NCI-H345 treated with DMSO at 0.1 percent for 48 hours (cell line): ENCODE data around the gene OR6C76.
"Not testable (repeated sequence)": the region's sequence is repeated elsewhere in the genome, so short reads cannot be mapped to it uniquely, and the experiment has no call there.

ENCODE experiments used
- DNase-seq: peaks from one replicate; lab custom pipeline; 2025; ENCODE audit not compliant: unreplicated experiment; lab: John Stamatoyannopoulos, UW

The OR6C76 gene

DNA sequence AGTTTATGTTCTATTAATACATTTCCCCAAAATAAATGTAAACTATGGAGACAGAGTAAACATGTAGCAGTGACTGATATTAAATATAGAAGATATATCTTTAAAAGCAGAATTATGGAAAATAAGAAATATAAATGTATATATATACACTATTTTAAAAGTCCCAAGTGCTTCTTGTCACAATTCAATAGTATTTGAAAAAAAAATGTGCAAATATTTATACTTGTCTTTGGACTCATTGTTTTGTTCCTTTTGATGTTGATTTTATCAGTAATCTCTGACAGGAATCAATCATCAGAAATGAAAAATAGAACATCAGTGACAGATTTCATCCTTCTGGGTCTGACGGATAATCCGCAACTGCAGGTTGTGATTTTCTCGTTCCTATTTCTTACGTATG lies at the start of gene OR6C76:
Gene OR6C76 (plus strand): TSS at position 301 of the 400 bp plus-strand sequence. CDS start 0 bp downstream, at position 301.
- no peak for DNase-seq

DNA sequence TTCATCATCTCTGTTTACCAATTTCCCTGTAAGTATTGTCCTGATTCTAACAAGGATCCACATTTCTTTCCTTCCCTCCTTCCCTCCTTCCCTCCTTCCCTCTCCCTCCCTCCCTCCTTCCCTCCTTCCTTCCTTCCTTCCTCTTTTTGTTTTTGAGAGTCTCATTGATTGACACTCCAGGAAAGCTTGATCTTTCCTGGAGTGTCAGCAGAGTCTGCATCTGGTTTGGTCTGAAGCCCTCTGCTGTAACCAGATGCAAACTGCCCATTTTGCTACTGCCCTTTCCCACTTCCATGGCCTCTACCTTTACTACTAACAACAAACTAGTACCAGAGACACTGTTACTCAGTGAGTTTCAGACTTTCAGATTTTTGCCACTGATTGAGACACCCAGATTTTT lies 40.2 kb upstream of the OR6C76 start:
- no peak for DNase-seq

DNA sequence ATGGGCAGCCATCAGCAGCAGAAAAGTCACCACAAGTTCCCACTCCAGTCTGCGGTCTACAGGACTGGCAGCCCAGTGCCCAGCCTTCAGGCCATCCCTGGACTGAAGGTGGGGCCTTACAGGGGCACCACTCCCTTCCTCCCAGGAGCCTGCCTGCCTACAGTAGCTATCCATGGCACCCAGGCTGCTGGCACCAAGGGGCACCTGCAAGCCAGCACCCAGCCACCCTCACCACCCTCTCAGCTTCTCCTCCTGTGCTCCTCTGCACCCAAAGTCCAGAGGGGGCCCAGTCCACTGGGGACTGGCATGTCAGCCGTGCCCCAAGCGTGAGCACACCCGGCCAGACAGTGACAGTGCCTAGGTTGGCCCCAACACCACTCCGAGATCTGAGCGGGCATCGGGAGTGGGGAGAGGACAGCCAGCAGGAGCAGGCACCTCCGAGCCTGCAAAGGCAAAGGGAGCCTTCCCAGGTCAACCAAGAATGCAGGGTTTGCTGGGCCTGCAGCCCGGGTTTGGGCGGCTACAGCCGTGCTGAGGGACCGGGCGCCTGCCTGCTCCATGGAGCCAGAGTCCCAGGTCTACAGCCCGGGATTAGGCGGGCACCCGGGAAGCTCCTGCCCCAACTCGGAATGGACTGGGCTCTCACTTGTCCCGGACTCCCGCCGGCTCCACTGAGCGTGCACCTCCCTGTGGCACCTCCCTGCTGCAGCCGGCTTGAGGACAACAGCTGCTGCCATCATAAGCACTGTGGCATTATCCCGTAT lies 33.8 kb upstream of the OR6C76 start:
- DNase-seq: no peak

DNA sequence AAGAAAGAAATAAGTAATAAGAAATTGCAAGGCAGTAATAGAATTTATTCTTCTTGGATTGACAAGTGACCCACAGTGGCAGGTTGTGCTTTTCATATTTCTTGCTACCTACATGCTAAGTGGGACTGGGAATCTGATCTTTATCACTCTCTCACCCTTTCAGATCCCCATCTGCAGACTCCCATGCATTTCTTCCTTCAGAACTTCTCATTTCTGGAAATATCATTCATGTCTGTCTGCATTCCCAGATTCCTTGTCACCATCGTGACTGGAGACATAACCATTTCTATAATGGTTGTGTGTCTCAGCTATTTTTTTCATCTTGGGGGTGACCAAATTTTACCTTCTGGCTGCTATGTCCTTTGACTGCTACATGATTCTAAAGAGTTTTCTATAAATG lies 29.7 kb upstream of the OR6C76 start:
- no peak for DNase-seq

DNA sequence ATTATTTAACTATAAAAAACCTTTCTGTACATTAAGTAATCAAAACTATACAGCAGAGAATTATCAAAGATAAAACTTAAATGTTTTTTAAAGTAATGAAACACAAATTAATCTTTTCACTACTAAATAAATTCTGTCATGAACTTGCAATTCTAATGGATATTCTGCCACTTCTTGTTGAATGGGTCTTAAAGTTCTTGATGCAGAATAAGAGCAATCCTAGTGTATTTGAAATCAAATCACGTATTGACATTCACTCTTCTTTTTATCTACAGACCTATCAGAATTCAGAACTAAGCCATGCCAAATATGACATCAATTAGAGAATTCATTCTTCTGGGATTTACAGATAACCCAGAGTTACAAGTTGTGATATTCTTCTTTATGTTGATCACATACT lies 25.8 kb upstream of the OR6C76 start, which contains the start of gene OR6C65:
Gene OR6C65 (plus strand): TSS at position 301 of the 400 bp plus-strand sequence. CDS start 0 bp downstream, at position 301.
- no peak for DNase-seq

DNA sequence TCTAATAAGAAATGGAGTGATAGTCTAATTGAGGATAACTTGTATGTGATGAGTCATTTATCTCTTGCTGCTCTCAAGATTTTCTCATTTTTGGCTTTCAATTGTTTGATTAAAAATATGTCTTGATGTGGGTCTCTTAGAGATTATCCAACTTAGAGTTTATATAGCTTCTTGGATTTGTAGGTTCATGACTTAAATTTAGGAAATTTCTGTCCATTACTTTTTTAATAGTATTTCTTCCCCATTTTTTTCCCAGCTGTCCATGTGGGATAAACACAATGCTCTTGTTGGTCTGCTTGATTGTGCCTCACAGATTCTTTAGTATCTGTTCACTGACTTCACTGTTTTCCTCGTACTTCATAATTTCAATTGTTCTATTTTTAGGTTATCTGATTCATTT lies 18.2 kb upstream of the OR6C76 start:
- DNase-seq: no peak

DNA sequence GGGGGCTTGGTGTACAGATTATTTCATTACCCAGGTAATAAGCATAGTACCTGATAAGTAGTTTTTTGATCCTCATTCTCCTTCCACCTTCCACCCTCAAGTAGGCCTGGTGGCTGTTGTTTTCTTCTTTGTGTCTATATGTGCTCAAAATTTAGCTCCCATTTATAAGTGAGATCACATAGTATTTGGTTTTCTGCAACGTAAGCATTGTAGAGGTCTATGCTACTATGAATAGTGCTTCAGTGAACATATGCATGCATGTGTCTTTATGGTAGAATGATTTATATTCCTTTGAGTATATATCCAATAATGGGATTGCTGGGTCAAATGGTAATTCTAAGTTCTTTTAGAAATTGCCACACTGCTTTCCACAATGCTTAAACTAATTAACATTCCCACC lies 16.9 kb upstream of the OR6C76 start:
- not testable (repeated sequence) for DNase-seq

DNA sequence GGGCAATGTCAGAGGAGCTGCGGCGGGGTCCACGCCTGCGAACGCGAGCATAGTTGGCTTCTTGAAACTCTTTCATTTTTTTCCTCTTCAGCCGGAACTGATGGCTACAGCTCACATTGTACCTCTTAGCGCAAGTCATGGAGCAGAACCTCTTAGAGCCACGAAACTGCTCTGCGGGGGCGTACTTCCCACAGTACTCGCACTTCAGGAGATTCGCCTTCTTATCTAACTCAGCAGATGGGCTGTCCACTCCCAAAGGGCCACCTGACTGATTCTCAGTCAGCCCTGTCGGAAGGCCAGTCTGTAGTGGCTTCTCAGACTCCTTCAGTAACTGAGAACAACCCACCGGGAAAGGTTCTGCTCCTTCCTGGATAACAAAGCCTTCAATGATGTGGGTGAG lies 13.9 kb upstream of the OR6C76 start:
- DNase-seq: not testable (repeated sequence)

DNA sequence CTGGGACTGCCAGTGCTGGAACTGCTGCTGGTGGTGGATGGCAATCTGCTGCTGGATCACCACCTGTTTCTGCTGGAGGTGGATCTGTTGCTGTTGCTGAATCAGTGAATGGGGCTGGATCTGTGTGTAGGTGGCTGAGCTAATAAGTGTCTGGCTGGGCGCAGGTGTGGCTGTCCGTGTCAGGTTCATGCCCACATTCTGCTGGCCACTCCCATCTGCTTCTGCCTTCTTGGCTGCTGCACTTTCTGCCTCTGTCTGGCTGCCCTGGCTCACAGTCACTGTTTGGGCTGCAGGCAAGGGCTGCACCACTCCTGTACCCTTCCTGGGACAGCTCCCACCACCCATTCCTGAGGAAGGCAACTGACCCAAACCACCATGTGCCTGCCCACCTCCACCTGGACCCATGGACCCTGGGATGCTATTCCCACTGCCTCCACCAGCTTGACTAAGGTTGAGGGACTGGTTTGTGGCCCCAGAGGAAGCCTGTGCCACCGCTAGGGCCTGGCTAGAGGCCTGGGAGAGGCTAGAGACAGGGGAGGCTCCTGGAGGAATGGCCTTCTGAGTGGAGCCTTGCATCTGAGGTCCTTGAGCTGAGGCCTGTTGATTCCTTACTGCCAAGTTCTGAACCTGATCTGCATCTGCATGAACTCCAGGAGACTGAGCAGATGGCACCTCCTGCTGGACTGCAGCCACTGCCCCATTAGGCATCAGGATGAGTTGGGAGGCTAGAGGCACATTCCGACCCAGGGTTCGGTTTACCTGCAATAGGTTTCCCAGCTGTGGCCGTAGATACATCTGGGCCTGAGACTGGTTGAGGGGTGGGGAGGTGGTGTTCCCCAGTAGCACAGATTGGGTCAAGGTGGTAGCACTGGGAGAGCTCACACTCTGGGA lies 12.3 kb upstream of the OR6C76 start:
- not testable (repeated sequence) for DNase-seq

DNA sequence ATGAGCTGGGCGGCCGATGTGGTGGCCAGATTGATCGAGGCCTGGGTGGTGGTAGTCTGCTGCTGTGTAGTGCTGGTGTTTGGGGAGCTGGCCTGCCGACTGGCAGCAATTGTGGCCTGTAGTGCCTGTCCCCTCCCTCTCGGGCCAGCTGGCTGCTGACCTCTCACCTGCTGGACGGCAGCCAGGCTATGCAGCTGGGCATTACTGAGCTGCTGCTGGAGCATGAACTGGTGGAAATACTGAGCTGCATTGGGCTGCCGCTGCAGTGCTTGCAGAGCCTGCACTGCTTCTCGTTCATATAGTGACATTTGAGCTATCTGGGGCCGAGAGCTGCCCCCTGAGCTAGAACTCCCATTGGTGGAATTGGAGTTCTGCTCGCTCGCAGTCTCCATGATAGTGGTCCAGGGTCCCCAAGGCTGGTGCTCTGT lies 11.6 kb upstream of the OR6C76 start:
- DNase-seq: not testable (repeated sequence)

DNA sequence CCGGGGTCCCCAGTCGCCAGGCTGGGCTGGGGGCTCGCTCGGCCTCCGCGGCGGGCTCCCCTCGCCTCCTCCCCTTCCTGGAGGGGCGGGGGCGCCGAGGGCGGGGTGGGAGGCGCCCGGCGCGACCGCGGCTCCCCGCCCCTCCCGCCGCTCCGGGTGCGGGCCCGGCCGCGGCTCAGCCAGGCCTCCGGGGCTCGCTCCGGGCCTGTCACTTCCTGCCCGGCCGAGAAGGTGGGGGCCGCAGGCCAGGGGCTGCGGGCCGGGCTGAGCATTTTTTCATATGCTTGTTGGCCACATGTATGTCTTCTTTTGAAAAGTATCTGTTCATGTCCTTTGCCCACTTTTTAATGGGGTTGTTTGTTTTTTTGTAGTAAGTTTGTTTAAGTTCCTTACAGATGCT lies 11.2 kb upstream of the OR6C76 start:
- not testable (repeated sequence) for DNase-seq

DNA sequence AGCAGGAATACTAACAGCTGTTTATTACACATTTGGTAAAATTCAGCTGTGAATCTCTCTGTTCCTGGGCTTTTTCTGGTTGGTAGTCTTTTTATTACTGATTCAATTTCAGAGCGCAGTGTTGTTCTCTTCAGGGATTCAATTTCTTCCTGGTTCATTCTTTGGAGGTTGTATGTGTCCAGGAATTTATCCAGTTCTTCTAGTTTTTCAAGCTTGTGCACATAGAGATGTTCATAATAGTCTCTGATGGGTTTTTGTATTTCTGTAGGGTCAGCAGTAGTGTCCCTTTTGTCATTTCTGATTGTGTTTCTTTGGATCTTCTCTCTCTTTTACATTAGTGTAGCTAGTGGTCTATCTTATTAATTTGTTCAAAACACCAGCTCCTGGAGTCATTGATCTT lies 9.1 kb upstream of the OR6C76 start:
- DNase-seq: no peak

DNA sequence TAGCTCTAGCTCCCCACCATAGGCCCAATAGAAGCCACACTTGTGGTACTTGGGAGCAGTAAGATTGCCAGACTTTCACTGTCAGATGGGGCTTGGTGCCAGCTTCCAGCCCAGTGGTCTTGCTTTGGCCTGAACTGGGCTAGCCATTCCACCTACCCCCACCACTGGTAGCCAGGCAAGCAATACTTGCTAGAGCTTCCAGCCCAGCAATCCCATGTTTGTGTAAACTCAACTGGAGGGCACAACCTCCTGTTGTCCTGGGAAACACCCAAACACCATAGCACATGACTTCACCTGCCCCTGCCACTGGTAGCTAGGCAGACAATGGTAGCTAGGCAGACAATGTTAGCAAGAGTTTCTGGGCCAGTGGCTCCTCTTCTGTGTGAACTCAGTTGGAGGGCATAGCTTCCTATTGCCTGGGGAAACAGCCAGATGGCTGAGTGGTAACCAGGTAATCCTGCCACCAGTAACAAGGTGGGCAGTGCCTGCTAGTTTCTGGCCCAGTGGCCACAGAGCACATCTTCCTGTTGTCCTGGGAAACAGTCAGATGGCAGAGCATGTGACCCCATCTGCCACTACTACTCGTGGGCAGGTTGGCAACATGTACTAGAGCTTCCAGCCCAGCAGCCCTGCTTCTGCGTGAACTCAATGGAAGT lies 5.6 kb upstream of the OR6C76 start:
- no peak for DNase-seq

DNA sequence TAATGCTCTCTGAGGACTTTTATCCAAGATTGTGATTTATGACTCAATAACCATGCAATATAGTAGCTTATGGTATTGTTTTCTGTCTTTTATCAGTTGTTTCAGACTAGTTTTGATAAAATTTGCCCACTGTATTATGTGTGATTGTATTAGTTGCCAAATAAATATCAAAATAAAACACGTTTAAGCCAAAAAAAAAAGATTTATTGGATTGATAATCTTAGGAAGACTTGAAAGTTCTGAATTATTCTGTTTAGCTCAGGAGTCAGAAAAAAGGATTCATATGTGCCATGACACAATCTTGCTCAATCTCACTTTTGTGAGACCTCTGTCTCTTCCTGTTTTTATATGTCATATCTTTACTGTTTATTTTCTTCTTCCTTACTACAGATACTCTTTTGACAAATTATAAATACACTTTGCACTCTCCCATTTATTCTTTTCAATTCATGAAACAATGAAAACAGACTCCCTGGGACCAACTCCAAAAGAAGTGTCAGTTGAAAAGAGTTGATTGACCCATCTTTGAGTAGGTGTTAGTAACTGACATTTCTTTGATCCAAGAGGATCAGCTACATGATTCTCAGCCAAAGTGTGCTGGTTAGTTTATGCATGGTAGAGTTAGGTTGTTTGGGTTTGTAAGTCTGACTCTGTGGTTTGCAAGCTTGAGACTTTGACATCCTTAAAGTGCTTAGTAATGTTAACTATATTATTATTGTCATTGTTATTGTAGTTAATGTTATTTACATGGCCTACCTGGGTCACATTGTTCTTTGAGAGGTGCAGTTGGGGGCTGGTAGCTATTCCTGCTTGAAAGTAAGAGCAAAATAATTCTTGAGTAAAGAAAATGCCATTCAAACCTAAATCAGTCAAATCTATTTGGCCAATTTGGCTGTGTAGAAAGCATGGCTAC lies 2.5 kb downstream of the OR6C76 start:
- no peak for DNase-seq

DNA sequence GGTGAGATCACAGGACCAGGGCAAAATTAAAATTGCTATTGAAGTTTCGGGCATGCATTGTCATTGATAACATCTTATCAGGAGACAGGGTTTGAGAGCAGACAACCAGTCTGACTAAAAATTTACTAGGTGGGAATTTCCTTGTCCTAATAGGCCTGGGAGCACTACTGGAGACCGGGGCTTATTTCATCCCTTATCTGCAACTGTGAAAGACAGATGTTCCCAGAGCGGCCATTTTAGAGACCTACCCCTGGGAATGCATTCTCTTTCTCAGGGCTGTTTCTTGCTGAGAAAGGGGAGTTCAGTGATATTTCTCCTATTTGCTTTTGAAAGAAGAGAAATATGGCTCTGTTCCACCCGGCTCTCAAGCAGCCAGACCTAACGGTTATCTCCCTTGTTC lies 15.2 kb downstream of the OR6C76 start:
- DNase-seq: not testable (repeated sequence)

DNA sequence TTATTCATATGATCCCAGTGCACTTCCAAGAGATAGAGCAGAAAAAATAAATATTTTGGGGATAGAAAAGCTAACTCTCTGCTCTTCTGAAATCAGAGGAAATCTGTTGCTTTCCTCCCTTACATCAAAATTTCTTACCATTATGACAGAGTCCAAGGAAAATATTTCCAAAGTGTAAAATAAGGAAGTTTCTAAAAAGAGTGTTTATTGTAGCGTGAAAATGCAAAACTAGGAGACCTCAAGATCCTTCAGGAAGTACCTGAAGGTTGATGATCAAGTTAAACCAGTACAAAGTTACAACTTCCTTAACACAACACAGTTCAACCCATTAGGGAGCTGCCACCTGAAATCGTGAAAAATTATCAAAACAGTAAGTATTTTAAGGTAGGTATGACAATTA lies 17.7 kb downstream of the OR6C76 start, which contains the start of gene OR6C2:
Gene OR6C2 (plus strand): TSS at position 301 of the 400 bp plus-strand sequence. CDS start 8,138 bp downstream, outside the sequence.
- DNase-seq: no peak

DNA sequence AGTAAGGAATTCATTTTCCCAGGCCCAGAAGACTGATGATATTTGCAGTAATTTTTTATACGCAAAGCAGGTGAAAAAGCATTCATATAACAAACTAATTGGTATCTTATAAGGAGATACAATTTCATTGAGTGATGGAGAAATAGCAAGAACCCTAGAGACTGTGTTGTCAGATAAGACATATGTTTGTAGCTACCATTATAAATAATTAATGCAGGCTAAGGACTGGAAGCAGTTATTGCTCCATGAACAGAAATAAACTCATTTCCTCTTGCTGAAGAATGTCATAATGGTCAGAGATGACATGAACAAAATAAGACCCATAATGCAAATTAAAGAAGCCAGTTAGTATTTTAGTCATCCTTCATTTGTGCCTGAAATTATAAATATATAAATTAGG lies 19.3 kb downstream of the OR6C76 start:
- no peak for DNase-seq

DNA sequence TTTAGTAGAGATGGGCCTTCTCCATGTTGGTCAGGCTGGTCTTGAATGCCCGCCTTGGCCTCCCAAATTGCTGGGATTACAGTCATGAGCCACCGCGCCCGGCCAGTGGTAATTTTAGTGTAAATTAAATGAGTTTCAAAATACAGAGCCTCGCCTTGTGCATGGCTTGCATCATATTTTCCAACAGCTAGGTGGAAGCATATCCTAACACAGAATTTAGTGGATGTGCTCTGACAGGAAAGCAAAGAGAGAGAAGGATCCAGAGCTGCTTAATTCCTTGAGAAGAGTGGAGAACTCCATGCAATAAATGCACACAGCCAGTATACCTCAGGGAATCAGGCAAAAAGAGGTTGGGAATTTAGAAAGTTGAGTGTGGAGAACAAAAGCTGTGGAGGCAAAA lies 20.3 kb downstream of the OR6C76 start:
- no peak for DNase-seq

DNA sequence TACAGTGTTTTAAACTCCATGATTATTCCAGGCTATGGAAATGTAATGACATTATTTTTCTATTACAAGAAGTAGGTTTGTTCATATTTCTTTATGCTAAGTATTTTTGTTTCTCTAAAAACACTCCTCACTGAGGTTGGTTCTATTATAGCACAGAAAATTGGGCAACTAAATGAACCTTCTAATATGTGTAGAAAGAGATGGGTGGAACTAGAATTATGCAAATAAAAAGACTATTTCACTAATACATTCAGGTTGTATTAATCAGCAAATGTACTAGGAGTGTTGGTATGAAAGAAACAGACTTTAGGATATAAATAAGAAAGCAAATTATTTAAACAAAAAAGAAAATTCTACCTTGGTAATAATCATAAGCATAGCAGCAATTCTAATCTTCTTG lies 22.8 kb downstream of the OR6C76 start:
- DNase-seq: no peak

DNA sequence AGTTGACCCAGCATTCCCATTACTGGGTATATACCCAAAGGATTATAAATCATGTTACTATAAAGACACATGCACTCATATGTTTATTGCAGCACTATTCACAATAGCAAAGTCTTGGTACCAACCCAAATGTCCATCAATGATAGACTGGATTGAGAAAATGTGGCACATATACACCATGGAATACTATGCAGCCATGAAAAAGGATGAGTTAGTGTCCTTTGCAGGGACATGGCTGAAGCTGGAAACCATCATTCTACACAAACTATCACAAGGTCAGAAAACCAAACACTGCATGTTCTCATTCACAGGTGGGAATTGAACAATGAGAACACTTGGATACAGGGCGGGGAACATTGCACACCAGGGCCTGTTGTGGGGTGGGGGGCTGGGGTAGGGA lies 38.9 kb downstream of the OR6C76 start:
- not testable (repeated sequence) for DNase-seq
